Adipocyte (in vitro differentiated cells): ENCODE data around the gene CAMK2B.

Experiments used
- DNase-seq: peaks from one replicate; pipeline ENCODE4 v3.0.0-alpha.2; 2015; ENCODE audit warnings: low read depth
- H3K27me3 ChIP-seq: replicated peaks from 2 replicates; pipeline ENCODE4 v1.7.0; 2013; ENCODE audit warnings: mild to moderate bottlenecking, low read length, moderate library complexity; ENCODE audit not compliant: control insufficient read depth, insufficient read depth
- H3K36me3 ChIP-seq: 2 replicates; pipeline ENCODE4 v1.7.0; 2013; ENCODE audit warnings: low read length, mild to moderate bottlenecking, moderate library complexity; ENCODE audit not compliant: control insufficient read depth, insufficient read depth, severe bottlenecking
- H3K4me1 ChIP-seq: 2 replicates; pipeline ENCODE4 v1.7.0; 2013; ENCODE audit warnings: mild to moderate bottlenecking, low read length, moderate library complexity; ENCODE audit not compliant: control insufficient read depth, insufficient read depth
- H3K4me3 ChIP-seq: 2 replicates; pipeline ENCODE4 v1.7.0; 2013; ENCODE audit warnings: mild to moderate bottlenecking, low read length, moderate library complexity
- H3K9ac ChIP-seq: 2 replicates; pipeline ENCODE4 v1.7.0; 2013; ENCODE audit warnings: mild to moderate bottlenecking, low read length, moderate library complexity
- H3K9me3 ChIP-seq: 2 replicates; pipeline ENCODE4 v1.7.0; 2013; ENCODE audit warnings: mild to moderate bottlenecking, low read length, moderate library complexity; ENCODE audit not compliant: control insufficient read depth

Gene CAMK2B

DNA sequence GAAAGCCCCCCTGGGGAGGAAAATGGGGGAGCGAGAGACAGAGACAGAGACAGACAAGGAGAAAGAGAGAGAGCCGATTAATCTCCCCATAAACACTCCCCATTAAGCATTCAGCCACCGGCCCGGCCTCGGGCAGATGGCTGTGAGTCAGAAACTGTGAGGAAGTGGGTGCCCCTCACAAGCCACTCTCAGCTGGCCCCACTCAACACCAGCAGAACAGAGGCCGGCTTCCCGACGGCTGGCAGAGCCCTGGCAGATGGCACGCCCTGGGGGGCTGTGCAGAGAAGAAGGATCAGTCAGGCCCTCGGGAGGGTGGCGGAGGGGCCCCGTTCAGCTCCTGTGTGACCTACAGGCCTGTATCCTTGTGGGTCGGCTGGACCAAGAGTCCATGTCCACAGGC is 41.2 kb downstream of the CAMK2B start:
- H3K27me3 ChIP-seq: peaks cover 17% of the 10 kb centered on the region
- no peaks in the 10 kb centered on the region for H3K4me1 ChIP-seq
- DNase-seq: no peak
- no peaks in the 10 kb centered on the region for H3K36me3 ChIP-seq
- H3K9me3 ChIP-seq: no peaks in the 10 kb centered on the region
- H3K9ac ChIP-seq: no peak overlapping the region
- H3K4me3 ChIP-seq: no peak overlapping the region

DNA sequence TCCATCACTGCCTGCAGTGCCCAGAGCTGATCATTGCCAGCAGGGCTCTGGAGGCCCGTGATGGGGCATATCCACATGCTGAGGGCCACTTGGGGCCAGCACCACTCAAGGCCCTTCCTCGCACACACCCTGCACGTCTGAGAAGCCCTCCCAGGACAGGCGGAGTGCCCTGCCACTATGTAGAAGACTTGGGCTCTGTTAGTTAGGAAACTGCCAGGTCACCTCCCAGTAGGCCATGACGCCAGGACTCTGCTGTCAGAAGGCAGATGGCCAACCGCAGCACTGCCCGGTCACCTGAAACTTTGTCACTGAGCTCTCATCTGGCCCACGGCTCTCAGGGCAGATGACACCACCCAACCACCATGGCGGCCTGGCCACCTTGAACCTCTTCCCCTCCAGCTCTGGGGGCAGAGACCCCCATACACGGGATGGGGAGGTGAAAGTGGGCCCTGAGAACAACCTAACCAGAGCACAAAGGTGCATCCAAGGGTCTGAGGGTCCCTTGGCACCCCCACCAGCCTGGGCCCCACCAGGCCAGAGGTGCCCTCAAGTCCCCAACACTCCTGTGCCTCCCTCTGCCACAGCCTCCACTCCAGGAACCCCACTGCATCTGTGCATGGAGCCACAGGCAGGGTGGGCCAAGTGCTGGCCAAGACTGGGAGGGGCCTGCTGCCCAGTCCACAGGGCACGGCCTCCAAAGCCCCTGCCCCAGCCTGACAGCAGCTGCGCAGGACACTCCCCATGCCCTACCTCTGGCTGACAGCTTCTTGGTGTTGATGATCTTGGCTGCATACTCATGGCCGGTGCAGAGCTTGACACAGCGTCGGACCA is 41.8 kb downstream of the CAMK2B start:
- DNase-seq: no peak
- Histone ChIP-seq H3K9ac (no peak overlapping the region), H3K4me3 (no peak overlapping the region), H3K36me3 (no peaks in the 10 kb centered on the region), H3K4me1 (no peaks in the 10 kb centered on the region), H3K9me3 (no peaks in the 10 kb centered on the region), H3K27me3 (peaks cover 17% of the 10 kb centered on the region)

DNA sequence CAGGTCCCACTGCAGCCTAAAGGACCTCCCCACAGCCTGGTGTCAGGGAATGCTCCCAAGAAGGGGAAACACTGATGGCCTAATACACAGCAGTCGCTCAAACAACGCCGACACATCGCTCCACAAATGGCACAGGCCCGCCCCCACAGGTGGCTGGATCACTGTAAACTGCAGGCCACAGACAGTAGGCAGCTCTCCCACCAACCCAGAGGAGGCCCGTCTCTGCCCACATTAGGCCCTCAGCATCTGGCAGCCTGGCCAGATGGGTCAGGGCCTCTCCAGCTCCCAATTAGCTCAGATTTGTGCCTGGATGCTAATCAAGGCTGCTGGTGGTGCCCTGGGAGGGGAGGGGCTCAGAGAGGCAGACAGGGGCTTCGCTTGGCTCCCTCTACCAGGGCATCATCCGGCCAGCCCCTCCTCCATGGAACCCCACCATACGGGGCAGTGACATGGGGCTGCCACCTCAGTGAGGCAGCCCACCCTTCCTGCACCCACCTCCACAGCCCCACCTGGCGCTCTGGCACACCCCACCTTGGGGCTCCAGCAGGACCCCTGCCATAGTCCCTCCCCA is 42.7 kb downstream of the CAMK2B start:
- no peak overlapping the region for H3K4me3 ChIP-seq

DNA sequence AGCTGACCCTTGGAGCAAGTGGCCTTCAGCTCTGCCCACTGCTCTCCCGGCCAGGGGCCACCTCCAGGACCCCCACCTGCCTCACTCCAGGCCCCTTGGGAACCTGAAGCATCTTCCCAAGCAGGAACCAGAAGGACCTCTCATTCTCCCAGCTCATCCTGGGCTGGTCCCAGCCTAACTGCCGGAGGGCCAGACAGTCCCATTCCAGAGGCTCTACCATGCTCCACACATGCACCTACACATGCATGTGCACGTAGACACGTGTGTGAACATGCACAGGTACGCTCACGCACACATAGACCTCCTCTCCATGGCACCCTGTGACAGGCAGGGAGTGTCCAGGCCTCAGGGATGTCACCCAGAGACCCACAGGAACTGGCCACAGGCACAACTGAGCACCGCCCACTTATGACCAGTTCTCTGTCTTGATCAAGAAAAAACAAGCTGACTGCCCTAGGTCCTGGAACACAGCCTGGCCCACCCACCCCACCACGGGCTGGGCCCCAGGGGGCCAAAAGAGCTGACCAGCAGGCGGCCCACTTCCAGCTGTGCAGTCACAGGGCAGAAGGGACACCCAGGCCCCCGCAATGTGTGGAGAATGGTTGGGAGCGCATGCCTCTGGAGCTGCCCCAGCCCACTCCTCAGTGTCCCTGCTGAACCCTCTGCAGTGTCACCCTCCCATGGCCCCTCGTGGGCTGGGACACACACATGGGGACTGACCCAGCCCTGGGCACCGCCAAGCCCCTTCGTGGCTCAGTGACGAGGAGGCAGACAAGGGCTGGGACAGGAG is 43.4 kb downstream of the CAMK2B start:
- peaks cover 13% of the 10 kb centered on the region for H3K27me3 ChIP-seq

More for the DNA sequence above, 42.7 kb downstream of the CAMK2B start:
- no peaks in the 10 kb centered on the region for H3K4me1 ChIP-seq
- no peak for DNase-seq
- H3K9me3 ChIP-seq: no peaks in the 10 kb centered on the region
- peaks cover 17% of the 10 kb centered on the region for H3K27me3 ChIP-seq
- no peaks in the 10 kb centered on the region for H3K36me3 ChIP-seq
- no peak overlapping the region for H3K9ac ChIP-seq

DNA sequence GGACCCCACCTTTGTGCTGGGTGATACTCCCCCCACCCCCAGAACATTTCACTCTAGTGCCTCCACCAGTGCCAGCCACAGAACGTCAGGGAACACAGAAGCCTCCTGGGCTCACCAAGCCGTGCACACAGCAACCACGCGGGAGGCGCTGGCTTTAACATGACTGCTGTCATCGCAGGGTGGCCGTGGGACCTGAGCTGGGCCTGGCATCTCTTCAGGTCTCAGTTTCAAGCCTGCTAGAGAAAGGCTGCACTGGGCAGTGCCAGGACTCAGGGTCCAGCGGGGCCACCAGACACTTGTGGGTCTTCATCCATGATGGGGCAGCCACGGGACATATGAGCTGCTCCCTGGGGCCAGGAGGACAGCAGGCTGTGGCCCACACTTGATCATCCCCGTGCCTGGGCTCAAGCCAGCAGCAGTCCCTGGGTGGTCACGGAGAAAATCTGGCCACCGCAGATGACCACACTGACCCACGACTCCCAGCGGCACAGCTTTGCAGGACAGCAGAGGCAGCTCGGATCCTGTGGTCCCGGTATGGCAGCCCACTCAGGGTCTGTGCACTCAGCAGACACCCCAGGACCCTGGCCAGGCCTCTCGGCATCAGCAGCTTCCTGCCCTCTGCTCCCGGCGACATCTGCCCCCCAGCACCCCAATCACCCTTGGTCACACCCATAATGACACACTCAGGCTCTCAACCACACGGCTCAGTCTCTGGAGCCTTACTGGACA is 44.2 kb downstream of the CAMK2B start:
- Histone ChIP-seq H3K9ac (no peak overlapping the region), H3K36me3 (no peaks in the 10 kb centered on the region), H3K27me3 (peaks cover 13% of the 10 kb centered on the region), H3K9me3 (no peaks in the 10 kb centered on the region), H3K4me3 (no peak overlapping the region), H3K4me1 (no peaks in the 10 kb centered on the region)
- DNase-seq: no peak

More for the DNA sequence above, 43.4 kb downstream of the CAMK2B start:
- H3K4me1 ChIP-seq: no peaks in the 10 kb centered on the region
- no peaks in the 10 kb centered on the region for H3K9me3 ChIP-seq
- no peak for DNase-seq
- H3K36me3 ChIP-seq: no peaks in the 10 kb centered on the region
- no peak overlapping the region for H3K4me3 ChIP-seq
- no peak overlapping the region for H3K9ac ChIP-seq

DNA sequence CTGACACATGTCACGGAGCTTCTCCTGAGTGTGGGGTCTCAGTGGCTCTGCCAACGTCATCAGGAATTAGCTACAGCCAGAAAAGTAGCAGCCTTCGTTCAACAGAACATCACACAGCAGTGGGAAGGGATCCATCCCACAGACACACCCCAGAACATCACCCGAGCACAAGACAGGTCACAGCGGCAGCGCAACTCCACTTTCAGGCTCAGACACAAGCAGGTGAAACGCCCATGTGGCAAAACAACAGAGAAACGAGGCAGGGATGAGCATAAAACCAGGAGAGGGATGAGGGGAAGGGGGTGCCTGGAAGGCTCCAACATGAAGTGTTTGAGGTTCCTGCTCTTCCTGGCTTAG is 44.8 kb downstream of the CAMK2B start:
- Histone ChIP-seq H3K27me3 (peaks cover 16% of the 10 kb centered on the region), H3K9me3 (no peaks in the 10 kb centered on the region), H3K4me3 (no peak overlapping the region), H3K36me3 (no peaks in the 10 kb centered on the region), H3K4me1 (no peaks in the 10 kb centered on the region), H3K9ac (no peak overlapping the region)
- no peak for DNase-seq

DNA sequence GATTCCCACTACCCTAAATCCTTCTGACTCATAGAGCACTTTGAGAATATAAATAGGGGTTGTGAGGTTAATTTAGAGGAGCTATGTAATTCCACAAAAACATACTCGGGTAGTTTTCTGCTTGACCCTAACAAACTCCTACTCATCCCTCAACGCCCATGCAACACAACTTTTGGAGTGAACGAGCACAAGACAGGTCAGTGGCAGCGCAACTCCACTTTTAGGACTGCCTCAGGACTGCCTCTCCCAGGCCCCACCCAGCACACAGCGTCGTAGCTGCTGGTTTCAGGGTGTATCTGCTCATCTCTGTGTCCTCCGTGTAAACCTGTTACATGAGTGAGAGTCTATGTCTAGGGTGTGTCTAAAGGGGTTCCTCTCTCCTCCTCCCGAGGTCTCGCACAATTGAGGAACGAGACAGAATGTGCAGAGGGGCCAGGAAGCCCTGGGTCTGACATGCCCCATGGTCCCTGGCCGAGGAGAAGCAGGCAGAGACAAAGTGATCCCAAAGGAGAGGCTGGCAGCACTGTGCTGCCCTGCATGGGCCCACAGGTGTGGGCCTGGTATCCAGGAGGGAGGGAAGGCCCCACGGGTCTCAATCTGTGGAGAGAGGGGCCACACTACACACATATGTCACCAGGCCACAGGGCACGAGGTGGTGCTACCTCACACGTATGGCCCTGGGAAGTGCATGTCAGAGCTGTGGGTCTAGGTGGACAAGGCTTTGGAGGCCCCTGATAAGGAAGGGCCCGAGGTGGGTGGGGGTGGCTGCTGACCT is 45.5 kb downstream of the CAMK2B start:
- no peak for DNase-seq
- Histone ChIP-seq H3K4me1 (no peaks in the 10 kb centered on the region), H3K4me3 (no peak overlapping the region), H3K27me3 (peaks cover 18% of the 10 kb centered on the region), H3K9me3 (no peaks in the 10 kb centered on the region), H3K36me3 (no peaks in the 10 kb centered on the region), H3K9ac (no peak overlapping the region)

DNA sequence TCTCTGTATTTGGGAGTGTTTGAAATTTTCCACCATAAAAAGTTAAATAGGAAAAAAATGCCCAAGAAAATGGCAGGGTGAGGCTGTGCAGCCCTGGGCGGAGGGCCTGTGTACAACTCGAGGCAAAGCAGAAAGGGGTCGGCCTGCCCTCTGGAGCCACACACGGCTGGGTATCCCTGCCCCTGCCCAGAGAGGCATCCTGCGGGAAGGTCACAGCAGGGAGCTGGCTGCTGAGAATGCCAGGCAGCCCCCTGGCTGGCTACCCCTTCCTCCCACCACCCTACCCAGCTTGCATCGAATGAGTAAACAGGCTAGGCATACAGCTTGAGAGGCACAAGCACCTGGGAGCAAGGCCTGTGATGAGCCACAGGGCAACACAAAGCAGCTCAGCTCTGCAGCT is 46.1 kb downstream of the CAMK2B start:
- no peak for DNase-seq
- H3K4me1 ChIP-seq: no peaks in the 10 kb centered on the region
- H3K36me3 ChIP-seq: no peaks in the 10 kb centered on the region
- no peaks in the 10 kb centered on the region for H3K9me3 ChIP-seq
- H3K4me3 ChIP-seq: no peak overlapping the region
- peaks cover 18% of the 10 kb centered on the region for H3K27me3 ChIP-seq
- no peak overlapping the region for H3K9ac ChIP-seq

DNA sequence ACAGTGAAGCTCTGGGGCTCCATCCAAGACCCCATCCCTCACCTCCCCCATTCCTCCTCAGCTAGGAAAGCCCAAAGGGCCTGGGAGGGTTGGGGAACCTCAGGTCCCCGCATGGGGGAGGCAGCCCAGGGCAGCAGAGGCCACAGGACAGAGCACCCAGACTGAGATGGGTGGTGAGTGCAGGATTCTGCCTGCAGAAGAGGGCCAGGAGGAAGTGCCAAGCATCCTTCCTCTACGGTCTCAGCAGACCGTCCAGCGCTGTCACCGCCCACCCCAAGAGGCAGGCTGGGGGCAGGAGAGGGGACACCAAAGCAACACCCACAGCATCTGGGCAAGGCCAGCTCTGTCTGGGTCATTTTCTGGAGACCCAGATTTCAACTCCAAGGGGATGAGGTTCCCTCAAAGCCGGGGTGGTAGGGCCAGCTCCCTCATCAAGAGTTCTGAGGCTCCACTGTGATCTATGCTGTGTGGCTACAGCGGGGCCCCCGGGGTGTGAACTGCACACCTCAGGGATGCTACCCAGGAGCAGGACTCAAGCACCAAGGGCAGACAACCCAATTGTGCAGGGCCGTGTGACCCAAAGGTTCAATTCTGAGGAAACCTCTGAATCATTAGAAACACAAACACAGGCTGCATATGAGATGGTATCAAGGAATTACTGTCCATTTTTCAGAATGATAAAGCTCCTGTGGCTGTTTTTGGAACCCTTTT is 46.8 kb downstream of the CAMK2B start:
- Histone ChIP-seq H3K4me1 (no peaks in the 10 kb centered on the region), H3K9me3 (no peaks in the 10 kb centered on the region), H3K9ac (no peak overlapping the region), H3K27me3 (peaks cover 18% of the 10 kb centered on the region), H3K36me3 (no peaks in the 10 kb centered on the region), H3K4me3 (no peak overlapping the region)
- DNase-seq: peak; percentile 26

DNA sequence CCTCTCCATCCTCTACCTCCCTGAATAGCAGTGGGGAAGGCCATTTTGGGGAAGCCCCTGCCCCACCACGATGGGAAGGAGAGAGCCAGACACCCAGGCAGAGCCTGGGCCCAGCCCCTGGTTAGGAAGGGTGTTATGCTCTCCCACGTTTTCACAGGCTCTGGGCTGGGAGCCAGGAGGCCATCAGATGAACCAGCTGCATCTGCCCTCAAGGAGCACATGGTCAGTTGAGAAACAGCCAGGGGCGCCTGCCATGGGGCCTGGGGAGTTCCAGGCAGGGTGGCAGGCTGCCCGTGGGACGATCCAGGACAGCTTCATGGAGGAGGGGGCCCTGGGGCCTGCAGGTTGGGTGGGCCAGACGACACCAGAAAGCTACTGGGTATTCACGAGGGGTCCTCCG is 47.5 kb downstream of the CAMK2B start:
- no peaks in the 10 kb centered on the region for H3K4me1 ChIP-seq
- peaks cover 18% of the 10 kb centered on the region for H3K27me3 ChIP-seq
- DNase-seq: peak; percentile 11
- no peaks in the 10 kb centered on the region for H3K9me3 ChIP-seq
- H3K9ac ChIP-seq: no peak overlapping the region
- H3K4me3 ChIP-seq: no peak overlapping the region
- no peaks in the 10 kb centered on the region for H3K36me3 ChIP-seq
